ENCODE data around the gene IL34. TPM values are rescaled to one million over a fixed set of nuclear protein-coding genes. Genes with fewer than 3 reads are reported as not detected.

Gene IL34
- total RNA-seq, 3 donors from 2014 or later: 0.64 to 37.9 (median 7.5) TPM

DNA sequence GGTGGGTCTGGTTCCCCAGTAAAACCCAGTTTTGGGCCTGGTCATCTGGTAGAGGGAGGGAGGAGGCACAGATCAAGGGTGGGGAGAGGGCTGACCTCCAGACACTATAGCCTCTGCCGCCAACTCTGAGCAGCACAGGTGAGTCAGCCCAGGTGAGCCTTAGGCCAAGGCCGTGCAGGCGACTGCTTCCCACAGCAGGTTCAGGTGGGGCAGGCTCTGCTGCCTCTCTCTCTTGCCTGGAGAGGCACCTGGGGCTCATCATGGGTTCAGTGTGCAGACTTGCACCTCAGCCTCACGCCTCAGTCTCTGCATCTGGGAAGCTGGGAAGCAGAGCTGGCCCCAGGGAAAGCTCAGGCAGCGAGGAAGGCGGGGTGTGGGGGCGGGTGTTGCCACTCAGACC, 37.8 kb upstream of the IL34 start:
- no peaks in the 10 kb centered on the region for H3K36me3 ChIP-seq
- intact Hi-C loops (cut with DNase I; ENCODE audit: low total_unique reads): no loop called here
- peaks cover 0 to 4% of the 10 kb centered on the region in 2 donors for H3K4me1 ChIP-seq
- H3K9me3 ChIP-seq: no peaks in the 10 kb centered on the region
- H3K27ac ChIP-seq: peak overlapping the region; percentile 16 to 48
- H3K27me3 ChIP-seq: no peaks in the 10 kb centered on the region
- DNase-seq (ENCODE audit: low spot score in 2 of 2): peak; percentile 32 to 60
- TF ChIP-seq POLR2A (IDR thresholded peaks at IDR 0.05) (no peak), POLR2AphosphoS5 (IDR thresholded peaks at IDR 0.05) (no peak)
- TF ChIP-seq, protein P1, sequence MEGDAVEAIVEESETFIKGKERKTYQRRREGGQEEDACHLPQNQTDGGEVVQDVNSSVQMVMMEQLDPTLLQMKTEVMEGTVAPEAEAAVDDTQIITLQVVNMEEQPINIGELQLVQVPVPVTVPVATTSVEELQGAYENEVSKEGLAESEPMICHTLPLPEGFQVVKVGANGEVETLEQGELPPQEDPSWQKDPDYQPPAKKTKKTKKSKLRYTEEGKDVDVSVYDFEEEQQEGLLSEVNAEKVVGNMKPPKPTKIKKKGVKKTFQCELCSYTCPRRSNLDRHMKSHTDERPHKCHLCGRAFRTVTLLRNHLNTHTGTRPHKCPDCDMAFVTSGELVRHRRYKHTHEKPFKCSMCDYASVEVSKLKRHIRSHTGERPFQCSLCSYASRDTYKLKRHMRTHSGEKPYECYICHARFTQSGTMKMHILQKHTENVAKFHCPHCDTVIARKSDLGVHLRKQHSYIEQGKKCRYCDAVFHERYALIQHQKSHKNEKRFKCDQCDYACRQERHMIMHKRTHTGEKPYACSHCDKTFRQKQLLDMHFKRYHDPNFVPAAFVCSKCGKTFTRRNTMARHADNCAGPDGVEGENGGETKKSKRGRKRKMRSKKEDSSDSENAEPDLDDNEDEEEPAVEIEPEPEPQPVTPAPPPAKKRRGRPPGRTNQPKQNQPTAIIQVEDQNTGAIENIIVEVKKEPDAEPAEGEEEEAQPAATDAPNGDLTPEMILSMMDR (IDR thresholded peaks at IDR 0.05): no peak
- H3K4me3 ChIP-seq: no peak overlapping the region

DNA sequence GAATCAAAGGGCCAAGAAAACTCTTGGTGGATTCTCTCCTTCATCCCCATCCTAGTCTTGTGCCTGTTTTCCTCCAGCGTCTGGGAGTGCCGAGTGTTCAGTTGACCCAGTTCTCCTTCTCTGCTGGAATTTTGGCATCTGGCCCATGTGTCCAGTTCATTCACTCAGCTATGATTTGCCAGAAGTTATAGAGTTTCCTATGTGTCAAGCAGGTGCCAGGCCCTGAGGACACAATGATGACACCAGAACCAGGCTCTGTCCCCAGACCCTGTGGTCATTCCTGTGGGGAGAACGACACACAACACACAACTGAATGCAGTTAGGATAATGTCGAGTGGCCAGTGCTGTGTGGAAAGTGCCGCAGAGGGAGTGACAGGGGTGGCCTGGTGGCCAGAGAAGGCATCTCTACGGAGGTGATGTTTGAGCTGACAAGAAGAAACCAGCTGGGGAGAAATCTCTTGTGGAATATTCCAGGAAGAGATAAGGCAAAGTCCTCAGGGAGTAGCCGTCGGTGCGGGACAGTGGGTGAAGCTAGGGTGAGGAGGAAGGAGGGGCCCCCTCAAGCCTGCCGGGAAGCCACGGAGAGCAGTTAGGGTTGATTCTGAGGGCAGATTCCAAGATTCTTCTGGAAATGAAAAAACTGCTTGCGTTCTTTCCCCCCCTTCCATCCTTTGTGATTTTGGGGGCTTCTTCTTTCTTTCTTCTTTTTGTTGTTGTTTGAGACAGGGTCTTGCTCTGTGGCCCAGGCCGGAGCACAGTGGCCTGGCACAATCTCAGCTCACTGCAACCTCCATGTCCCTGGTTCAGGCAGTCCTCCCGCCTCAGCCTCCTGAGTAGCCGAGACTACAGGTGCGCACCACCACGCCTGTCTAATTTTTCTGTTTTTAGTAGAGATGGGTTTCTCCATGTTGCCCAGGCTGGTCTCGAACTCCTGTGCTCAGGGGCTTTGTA, 35.8 kb upstream of the IL34 start:
- H3K27ac ChIP-seq: peak overlapping the region; percentile 71 to 81
- H3K27me3 ChIP-seq: no peaks in the 10 kb centered on the region
- peak; percentile 77 to 85 for DNase-seq (ENCODE audit: low spot score in 2 of 2)
- no peaks in the 10 kb centered on the region for H3K9me3 ChIP-seq
- peaks cover 0 to 4% of the 10 kb centered on the region in 2 donors for H3K4me1 ChIP-seq
- TF ChIP-seq POLR2AphosphoS5 (IDR thresholded peaks at IDR 0.05) (peak in 1 of 3 donors; percentile 19), POLR2A (IDR thresholded peaks at IDR 0.05) (no peak)
- TF ChIP-seq, protein P1 (IDR thresholded peaks at IDR 0.05): peak in 2 of 3 donors; percentile 25 to 31
- H3K4me3 ChIP-seq: no peak overlapping the region
- H3K36me3 ChIP-seq: no peaks in the 10 kb centered on the region
- intact Hi-C loops (cut with DNase I; ENCODE audit: low total_unique reads): no loop called here

DNA sequence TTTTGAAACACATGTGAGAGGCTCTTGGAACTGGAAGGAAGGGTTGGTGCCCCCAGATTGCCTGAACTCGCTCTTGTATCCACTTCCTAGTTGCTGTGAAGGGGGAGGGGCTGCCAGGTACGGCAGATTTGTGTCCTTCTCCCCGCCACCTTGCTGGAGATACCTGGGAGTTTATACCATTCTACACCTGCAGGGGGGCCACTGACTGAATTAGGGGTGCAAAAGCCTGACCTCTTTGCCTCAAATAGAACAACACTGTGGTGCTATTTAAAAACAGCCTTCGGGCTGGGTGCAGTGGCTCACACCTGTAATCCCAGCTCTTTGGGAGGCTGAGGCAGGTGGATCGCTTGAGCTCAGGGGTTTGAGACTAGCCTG, 35.1 kb upstream of the IL34 start:
- Histone ChIP-seq H3K4me3 (no peak overlapping the region), H3K9me3 (no peaks in the 10 kb centered on the region), H3K36me3 (no peaks in the 10 kb centered on the region), H3K27ac (peak overlapping the region; percentile 71 to 81), H3K27me3 (no peaks in the 10 kb centered on the region), H3K4me1 (peaks cover 0 to 4% of the 10 kb centered on the region in 2 donors)
- intact Hi-C loops (cut with DNase I; ENCODE audit: low total_unique reads): no loop called here
- TF ChIP-seq, protein P1 (IDR thresholded peaks at IDR 0.05): no peak
- TF ChIP-seq POLR2AphosphoS5 (IDR thresholded peaks at IDR 0.05): no peak
- no peak for TF ChIP-seq POLR2A (IDR thresholded peaks at IDR 0.05)
- DNase-seq (ENCODE audit: low spot score in 2 of 2): no peak

DNA sequence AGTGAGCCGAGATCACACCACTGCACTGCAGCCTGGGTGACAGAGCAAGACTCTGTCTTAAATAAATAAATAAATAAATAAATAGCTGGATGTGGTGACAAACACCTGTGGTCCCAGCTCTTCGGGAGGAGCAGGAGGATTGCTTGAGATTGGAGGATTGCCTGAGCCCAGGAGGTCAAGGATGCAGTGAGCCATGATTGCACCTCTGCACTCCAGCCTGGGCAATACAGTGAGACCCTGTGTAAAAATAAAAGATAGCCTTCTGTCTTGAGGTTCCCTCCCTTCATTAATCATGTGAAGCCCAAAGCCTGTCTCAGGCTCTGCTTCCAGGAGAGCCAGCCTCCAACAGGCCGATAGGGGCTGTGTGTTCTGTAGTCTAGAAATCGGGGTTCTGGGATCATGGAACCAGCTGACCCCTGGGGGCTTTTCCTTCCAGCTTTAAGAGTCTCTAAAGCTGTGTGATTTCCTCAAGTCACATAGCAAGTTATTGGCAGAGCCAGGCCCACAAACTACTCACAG, 34.5 kb upstream of the IL34 start:
- peaks cover 0 to 4% of the 10 kb centered on the region in 2 donors for H3K4me1 ChIP-seq
- H3K27ac ChIP-seq: no peak overlapping the region
- intact Hi-C loops (cut with DNase I; ENCODE audit: low total_unique reads): no loop called here

More for the DNA sequence above, 34.5 kb upstream of the IL34 start:
- no peaks in the 10 kb centered on the region for H3K27me3 ChIP-seq
- H3K36me3 ChIP-seq: no peaks in the 10 kb centered on the region
- H3K4me3 ChIP-seq: no peak overlapping the region
- TF ChIP-seq POLR2AphosphoS5 (IDR thresholded peaks at IDR 0.05) (no peak), POLR2A (IDR thresholded peaks at IDR 0.05) (no peak)
- TF ChIP-seq, protein P1 (IDR thresholded peaks at IDR 0.05): no peak
- H3K9me3 ChIP-seq: no peaks in the 10 kb centered on the region
- DNase-seq (ENCODE audit: low spot score in 2 of 2): no peak
